IMR-90 (cell line): ENCODE results near the gene ZBTB26. TPM values are rescaled to one million over a fixed set of nuclear protein-coding genes. Genes with fewer than 3 reads are reported as not detected.

Experiments
- ATAC-seq: fragments of 200-7000 bp; cut with Tn5 transposase; 2 replicates; pipeline ENCODE4 v1.9.1; 2020; ENCODE audit warnings: low read depth, mild to moderate bottlenecking, moderate library complexity
- BruUV-seq: library from RNA; stranded (reverse); fragments of 400-500 nt; replicated peaks from 2 replicates; lab custom pipeline; 2021; lab: Mats Ljungman, UMichigan
- CTCF ChIA-PET: fragments of 300-600 bp; formaldehyde crosslinking; extraction: SDS; loops from one replicate; lab custom pipeline; 2021; ENCODE audit warnings: antibody characterized with exemption; lab: Yijun Ruan, JAX
- POLR2A ChIA-PET: fragments of 300-600 bp; sonication (Branson Sonifier 250); formaldehyde crosslinking; loops from one replicate; lab custom pipeline; 2022; ENCODE audit warnings: antibody characterized with exemption; ENCODE audit not compliant: unreplicated experiment; lab: Charles Lee
- DNase-seq: peaks from one replicate; pipeline ENCODE4 v3.0.0; 2013
- H2AFZ ChIP-seq: replicated peaks from 2 replicates; pipeline ENCODE3; 2013; ENCODE audit warnings: low read length, mild to moderate bottlenecking; ENCODE audit not compliant: poor library complexity
- H2AK5ac ChIP-seq: 2 replicates; pipeline ENCODE4 v1.6.1; 2013; ENCODE audit warnings: low read depth, low read length, inconsistent platforms
- H2AK9ac ChIP-seq: replicated peaks from 2 replicates; pipeline ENCODE3; 2013; ENCODE audit warnings: mild to moderate bottlenecking, low read depth, low read length, moderate library complexity; ENCODE audit not compliant: poor library complexity
- H2BK120ac ChIP-seq: 2 replicates; pipeline ENCODE4 v1.6.1; 2013; ENCODE audit warnings: low read depth, low read length, inconsistent platforms
- H2BK15ac ChIP-seq: 3 replicates; pipeline ENCODE4 v1.6.1; 2013; ENCODE audit warnings: low read depth, low read length, inconsistent platforms
- H2BK20ac ChIP-seq: 2 replicates; pipeline ENCODE4 v1.6.1; 2013; ENCODE audit warnings: low read depth, mild to moderate bottlenecking, inconsistent platforms, low read length, moderate library complexity
- H2BK5ac ChIP-seq: 2 replicates; pipeline ENCODE4 v1.6.1; 2013; ENCODE audit warnings: mild to moderate bottlenecking, low read depth, low read length, inconsistent platforms; ENCODE audit not compliant: poor library complexity, severe bottlenecking
- H3K14ac ChIP-seq: replicated peaks from 2 replicates; pipeline ENCODE4 v1.6.1; 2013; ENCODE audit warnings: low read depth, low read length, inconsistent platforms
- H3K18ac ChIP-seq: 2 replicates; pipeline ENCODE4 v1.6.1; 2013; ENCODE audit warnings: low read depth, low read length, control low read depth
- H3K23ac ChIP-seq: 2 replicates; pipeline ENCODE4 v1.6.1; 2013; ENCODE audit warnings: low read depth, low read length, inconsistent platforms
- H3K27ac ChIP-seq: 2 replicates; pipeline ENCODE4 v1.5.1; 2013; ENCODE audit warnings: mild to moderate bottlenecking, control low read depth, low read length; ENCODE audit not compliant: insufficient read depth
- H3K27me3 ChIP-seq: 2 replicates; pipeline ENCODE4 v1.6.1; 2013; ENCODE audit warnings: low read length; ENCODE audit not compliant: control insufficient read depth, insufficient read depth
- H3K36me3 ChIP-seq: 2 replicates; pipeline ENCODE4 v1.6.1; 2013; ENCODE audit warnings: low read length, mixed read lengths; ENCODE audit not compliant: control insufficient read depth, insufficient read depth
- H3K4ac ChIP-seq: 2 replicates; pipeline ENCODE4 v1.6.1; 2013; ENCODE audit warnings: low read depth, low read length, inconsistent platforms
- H3K4me1 ChIP-seq: 2 replicates; pipeline ENCODE4 v1.6.1; 2013; ENCODE audit warnings: low read length, mixed read lengths; ENCODE audit not compliant: control insufficient read depth, insufficient read depth
- H3K4me2 ChIP-seq: 2 replicates; pipeline ENCODE4 v1.6.1; 2013; ENCODE audit warnings: low read depth, mild to moderate bottlenecking, control low read depth, low read length, moderate library complexity
- H3K4me3 ChIP-seq: 2 replicates; pipeline ENCODE4 v1.5.1; 2013; ENCODE audit warnings: low read depth, mild to moderate bottlenecking, control low read depth, low read length, moderate library complexity; ENCODE audit not compliant: insufficient read depth
- H3K56ac ChIP-seq: 2 replicates; pipeline ENCODE4 v1.6.1; 2013; ENCODE audit warnings: low read length, inconsistent platforms; ENCODE audit not compliant: insufficient read depth; ENCODE audit errors: extremely low read depth
- H3K79me1 ChIP-seq, 2 experiments: 2 replicates each; pipeline ENCODE4 v1.6.1; 2013; ENCODE audit warnings: low read length in 2 of 2, inconsistent platforms in 1 of 2, low read depth in 1 of 2
- H3K9ac ChIP-seq: 2 replicates; pipeline ENCODE4 v1.6.1; 2013; ENCODE audit warnings: low read depth, low read length, control low read depth
- H3K9me1 ChIP-seq: 2 replicates; pipeline ENCODE4 v1.6.1; 2013; ENCODE audit warnings: low read length, inconsistent platforms; ENCODE audit not compliant: insufficient read depth
- H3K9me3 ChIP-seq: 2 replicates; pipeline ENCODE4 v1.6.1; 2013; ENCODE audit warnings: low read length; ENCODE audit not compliant: control insufficient read depth, insufficient read depth
- H4K20me1 ChIP-seq: 2 replicates; pipeline ENCODE4 v1.6.1; 2013; ENCODE audit warnings: low read length, inconsistent platforms; ENCODE audit not compliant: insufficient read depth
- H4K5ac ChIP-seq: 2 replicates; pipeline ENCODE4 v1.6.1; 2013; ENCODE audit warnings: mild to moderate bottlenecking, low read depth, low read length, control low read depth
- H4K8ac ChIP-seq, 2 experiments: 2 replicates each; pipeline ENCODE4 v1.6.1; 2013; ENCODE audit warnings: low read depth in 2 of 2, low read length in 2 of 2, control low read depth in 1 of 2, inconsistent platforms in 1 of 2
- H4K91ac ChIP-seq: 2 replicates; pipeline ENCODE4 v1.6.1; 2013; ENCODE audit warnings: low read depth, low read length, inconsistent platforms; ENCODE audit not compliant: insufficient read depth
- MXI1 ChIP-seq: IDR thresholded peaks from 2 replicates; pipeline ENCODE4 v1.6.1; 2012; ENCODE audit warnings: low read depth, mild to moderate bottlenecking, low read length, moderate library complexity, borderline replicate concordance
- WGBS, 2 experiments: methylation state at CpG; one replicate each; pipeline versions ENCODE4 v1.1.5 to v1.1.7; 2013; ENCODE audit warnings: missing lambda C conversion rate in 2 of 2; ENCODE audit not compliant: insufficient read length in 1 of 2; ENCODE audit errors: extremely low coverage in 2 of 2; 5-methylcytosine and 5-hydroxymethylcytosine counted together
- dilution Hi-C: fragments of 300-500 bp; cut with HindIII; formaldehyde crosslinking; loops from one replicate; pipeline ENCODE4 v1.14.3; 2018; ENCODE audit warnings: low sequenced_read_pairs; ENCODE audit not compliant: unreplicated experiment
- in situ Hi-C: fragments of 300-500 bp; cut with MboI; formaldehyde crosslinking; loops from 3 replicates; pipeline ENCODE4 v1.14.3; 2019; ENCODE audit warnings: low sequenced_read_pairs, inconsistent platforms, mixed read lengths
- intact Hi-C: fragments of 100-400 bp; cut with micrococcal nuclease; formaldehyde crosslinking; loops from 2 replicates; pipeline ENCODE4 v1.10.0; 2022
- polyA plus RNA-seq, 3 experiments: library from polyadenylated mRNA; depleted of rRNA; stranded (reverse); fragments of >200 nt; gene quantifications; 2 replicates each; pipeline ENCODE4 v1.2.3, GENCODE V29; 2012; ENCODE audit warnings: low replicate concordance in 1 of 3
- total RNA-seq: library from RNA; depleted of rRNA; stranded (reverse); fragments of >200 nt; gene quantifications from 2 replicates; pipeline ENCODE4 v1.2.3, GENCODE V29; 2012
- TF ChIP-seq, protein P1 (sequence below): conservative IDR thresholded peaks from 2 replicates; pipeline ENCODE4 v1.5.1; 2012; ENCODE audit warnings: mild to moderate bottlenecking, low read depth, low read length, improper control_type of control experiment

Gene ZBTB26
- total and polyA plus RNA-seq, 2 of the 4 experiments (the other 2 are of a cell fraction) = 3.1 to 6.1 TPM

DNA sequence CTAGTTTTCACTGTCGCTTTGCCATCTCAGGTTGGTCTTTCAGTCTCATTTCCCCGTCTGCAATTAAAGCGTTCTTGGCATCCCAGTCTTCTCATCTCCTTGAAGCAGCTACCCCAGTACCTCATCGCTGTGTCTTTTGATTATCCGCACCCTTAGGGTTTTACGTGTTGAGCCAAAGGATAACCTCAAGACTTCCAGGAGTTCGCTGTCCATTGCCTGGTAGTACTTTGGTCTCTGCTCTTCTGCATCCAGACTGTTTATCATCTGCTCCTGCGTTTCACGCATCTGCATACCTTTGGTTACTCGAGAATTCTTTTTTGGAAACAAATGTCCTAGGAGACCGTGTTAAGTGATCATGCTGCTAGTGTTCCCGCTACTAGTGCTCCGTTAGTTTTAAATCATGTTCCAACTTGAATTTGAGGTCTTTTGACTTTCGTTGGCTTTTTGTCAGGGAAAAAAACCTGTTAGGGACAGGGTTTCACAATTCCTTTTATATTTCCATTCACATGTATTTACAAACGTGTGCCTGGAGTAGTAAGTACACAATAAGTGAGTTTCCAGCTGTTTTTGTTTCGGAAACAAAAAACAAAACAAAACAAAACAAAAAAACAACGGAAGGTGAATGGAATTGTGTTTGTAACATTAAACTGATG lies 10.4 kb upstream of the ZBTB26 start:
- Histone ChIP-seq H4K8ac (peak overlapping the region in 1 of 2 experiments; percentile 77; a peak in 2 of 4 replicates), H2BK20ac (peak overlapping the region; percentile 2; the same call in 1 of the 2 replicates), H4K91ac (peak overlapping the region; percentile 61; the same call in 1 of the 2 replicates), H3K79me1 (peaks cover 5 to 35% of the 10 kb centered on the region in 2 experiments), H3K9me3 (no peaks in the 10 kb centered on the region), H4K5ac (peak overlapping the region; percentile 18), H3K18ac (peak overlapping the region; percentile 22), H2AK9ac (peak overlapping the region; percentile 93), H2AK5ac (peak overlapping the region; percentile 60), H3K56ac (peak overlapping the region; percentile 79), H2BK5ac (peak overlapping the region; percentile 83), H3K9me1 (no peaks in the 10 kb centered on the region), H3K4ac (peak overlapping the region; percentile 73), H3K14ac (peak overlapping the region; percentile 66), H2BK15ac (no peak overlapping the region), H3K23ac (peak overlapping the region; percentile 80), H2AFZ (peak overlapping the region; percentile 97), H3K9ac (peak overlapping the region; percentile 85), H3K4me1 (peaks cover 5% of the 10 kb centered on the region), H3K4me3 (peak overlapping the region; percentile 92), H3K36me3 (peaks cover 9% of the 10 kb centered on the region), H2BK120ac (0 out of 2 replicates have a peak overlapping the region, but pooled peaks have one; percentile 9), H3K27ac (peak overlapping the region; percentile 90), H3K27me3 (no peaks in the 10 kb centered on the region), H4K20me1 (peaks cover 15% of the 10 kb centered on the region; the same call in 1 of the 2 replicates), H3K4me2 (peak overlapping the region; percentile 94)
- peak; percentile 27 for ATAC-seq
- in situ Hi-C loops = no loop called here
- DNase-seq = peak; percentile 76
- WGBS, 2 experiments = 4% methylated on average over 11 of the region's 17 CpGs; no CpG with 5 or more reads in 1 of the 2 experiments
- TF ChIP-seq MXI1 = 0 out of 2 replicates have a peak, but pooled peaks have one; percentile 48
- TF ChIP-seq, protein P1, sequence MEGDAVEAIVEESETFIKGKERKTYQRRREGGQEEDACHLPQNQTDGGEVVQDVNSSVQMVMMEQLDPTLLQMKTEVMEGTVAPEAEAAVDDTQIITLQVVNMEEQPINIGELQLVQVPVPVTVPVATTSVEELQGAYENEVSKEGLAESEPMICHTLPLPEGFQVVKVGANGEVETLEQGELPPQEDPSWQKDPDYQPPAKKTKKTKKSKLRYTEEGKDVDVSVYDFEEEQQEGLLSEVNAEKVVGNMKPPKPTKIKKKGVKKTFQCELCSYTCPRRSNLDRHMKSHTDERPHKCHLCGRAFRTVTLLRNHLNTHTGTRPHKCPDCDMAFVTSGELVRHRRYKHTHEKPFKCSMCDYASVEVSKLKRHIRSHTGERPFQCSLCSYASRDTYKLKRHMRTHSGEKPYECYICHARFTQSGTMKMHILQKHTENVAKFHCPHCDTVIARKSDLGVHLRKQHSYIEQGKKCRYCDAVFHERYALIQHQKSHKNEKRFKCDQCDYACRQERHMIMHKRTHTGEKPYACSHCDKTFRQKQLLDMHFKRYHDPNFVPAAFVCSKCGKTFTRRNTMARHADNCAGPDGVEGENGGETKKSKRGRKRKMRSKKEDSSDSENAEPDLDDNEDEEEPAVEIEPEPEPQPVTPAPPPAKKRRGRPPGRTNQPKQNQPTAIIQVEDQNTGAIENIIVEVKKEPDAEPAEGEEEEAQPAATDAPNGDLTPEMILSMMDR = no peak
- intact Hi-C loops = loop anchor here (2.0 kb wide), 1 partner anchor 37 kb away; the partner anchor contains the start of gene RC3H2
- ChIA-PET POLR2A (no interaction called here), CTCF (no interaction called here)
- BruUV-seq = TSS peak; percentile 40
- dilution Hi-C loops = no loop called here
